Left lung (tissue), 10 donors: ENCODE data around the gene CISTR. TPM values are rescaled to one million over a fixed set of nuclear protein-coding genes. Genes with fewer than 3 reads are reported as not detected.

Source experiments
- ATAC-seq: fragments of 200-7000 bp; cut with Tn5 transposase; one replicate; pipeline ENCODE4 v1.9.1; 2020; ENCODE audit warnings: moderate library complexity
- DNase-seq, 4 donors: peaks; one replicate each; pipeline ENCODE4 v3.0.0-alpha.2; 2013 to 2020
- H3K27ac ChIP-seq, 2 donors: fragments of 200-600 bp; sonication (generic) in 1 of 2; one replicate each; pipeline versions ENCODE4 v1.5.0 to v1.8.0; 2020 to 2021
- H3K27me3 ChIP-seq, 2 donors: fragments of 200-600 bp; sonication (generic) in 1 of 2; one replicate each; pipeline versions ENCODE4 v1.5.0 to v1.8.0; 2020 to 2021
- H3K36me3 ChIP-seq, 2 donors: fragments of 200-600 bp; sonication (generic) in 1 of 2; one replicate each; pipeline versions ENCODE4 v1.5.0 to v1.8.0; 2020 to 2021
- H3K4me1 ChIP-seq, 2 donors: fragments of 200-600 bp; one replicate each; pipeline ENCODE4 v1.8.0; 2021
- H3K4me3 ChIP-seq, 2 donors: fragments of 200-600 bp; sonication (generic) in 1 of 2; one replicate each; pipeline versions ENCODE4 v1.5.0 to v1.8.0; 2020 to 2021; ENCODE audit warnings: mild to moderate bottlenecking in 1 of 2
- H3K9me3 ChIP-seq, 2 donors: fragments of 200-600 bp; sonication (generic) in 1 of 2; one replicate each; pipeline versions ENCODE4 v1.5.0 to v1.8.0; 2020 to 2021
- intact Hi-C, 2 donors: fragments of 100-400 bp; cut with DNase I; formaldehyde crosslinking; loops; one replicate each; pipeline versions ENCODE4 v1.11.2 to v1.14.2; 2022
- polyA plus RNA-seq, 6 donors: library from polyadenylated mRNA; unstranded; fragments of 120-200 nt; gene quantifications; one replicate each; pipeline ENCODE4 v1.2.1, GENCODE V29; 2013; ENCODE audit not compliant: insufficient read length in 6 of 6
- total RNA-seq, 2 donors: library from RNA; stranded (reverse); fragmentation: NEBNext Ultra II Directional; extraction: Animal tissue kit (Norgen Biotek cat#: 25700); gene quantifications; one replicate each; pipeline ENCODE4 v1.2.1, GENCODE V29; 2021
- TF ChIP-seq, protein P1 (sequence below), 2 donors: fragments of 200-600 bp; sonication (generic) in 1 of 2; IDR thresholded peaks; one replicate each; pipeline versions ENCODE4 v1.5.0 to v1.8.0; 2021; ENCODE audit warnings: antibody characterized with exemption in 2 of 2
- donor health status: DM: no; HTN: yes; CAD: no.
- donor health status: DM: no; HTN: no; CAD: no.

CISTR gene
- total and polyA plus RNA-seq, 8 donors, result not detected

DNA sequence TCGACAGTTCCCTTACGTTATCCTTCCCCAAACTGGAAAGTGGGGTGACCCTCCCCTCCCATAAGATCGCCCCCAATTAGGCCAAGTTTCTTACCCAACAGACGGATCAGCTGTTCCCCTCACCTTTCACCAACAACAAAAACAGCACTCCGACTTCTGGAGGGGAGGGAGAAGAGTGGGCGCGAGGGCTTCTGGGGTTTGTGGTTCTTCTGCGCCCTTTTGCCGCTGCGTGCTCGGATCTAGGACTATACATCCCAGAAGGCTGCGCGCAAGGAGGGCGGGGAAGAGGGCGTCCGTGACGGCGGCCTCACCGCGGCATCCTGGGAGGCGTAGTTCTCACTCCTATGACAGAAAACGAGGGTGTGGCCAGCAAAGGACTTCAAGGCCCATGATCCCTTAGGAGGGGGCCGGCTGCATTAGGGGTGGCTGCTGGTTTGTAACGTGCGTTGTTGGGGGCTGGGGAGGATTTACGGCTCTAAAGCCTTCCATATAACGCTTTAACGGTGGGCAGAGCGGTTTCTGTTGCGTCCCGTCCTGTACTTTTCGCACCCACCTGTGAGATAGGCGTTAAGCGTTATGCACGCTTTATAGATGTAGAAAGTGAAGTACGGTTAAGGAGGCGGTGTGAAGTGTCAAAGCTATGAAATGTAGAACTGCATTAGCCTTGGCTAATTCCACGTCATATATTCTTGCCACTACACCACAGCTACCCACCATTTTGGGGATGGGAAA is 24.3 kb downstream of the CISTR start, which contains the start of gene CALCOCO1:
TSS of gene CALCOCO1 (minus strand) at position 143 of the 732 bp plus-strand sequence. CDS start 2,210 bp downstream, outside the sequence.
- Histone ChIP-seq H3K4me1 (peaks cover 8 to 25% of the 10 kb centered on the region in 2 donors), H3K36me3 (peaks cover 0 to 26% of the 10 kb centered on the region in 2 donors), H3K27me3 (peaks cover 0 to 2% of the 10 kb centered on the region in 2 donors), H3K4me3 (peak within 1 kb of the TSS; percentile 67 to 76), H3K9me3 (no peaks in the 10 kb centered on the region), H3K27ac (peak within 1 kb of the TSS; percentile 73 to 79)
- peak; percentile 97 for ATAC-seq
- TF ChIP-seq, protein P1, sequence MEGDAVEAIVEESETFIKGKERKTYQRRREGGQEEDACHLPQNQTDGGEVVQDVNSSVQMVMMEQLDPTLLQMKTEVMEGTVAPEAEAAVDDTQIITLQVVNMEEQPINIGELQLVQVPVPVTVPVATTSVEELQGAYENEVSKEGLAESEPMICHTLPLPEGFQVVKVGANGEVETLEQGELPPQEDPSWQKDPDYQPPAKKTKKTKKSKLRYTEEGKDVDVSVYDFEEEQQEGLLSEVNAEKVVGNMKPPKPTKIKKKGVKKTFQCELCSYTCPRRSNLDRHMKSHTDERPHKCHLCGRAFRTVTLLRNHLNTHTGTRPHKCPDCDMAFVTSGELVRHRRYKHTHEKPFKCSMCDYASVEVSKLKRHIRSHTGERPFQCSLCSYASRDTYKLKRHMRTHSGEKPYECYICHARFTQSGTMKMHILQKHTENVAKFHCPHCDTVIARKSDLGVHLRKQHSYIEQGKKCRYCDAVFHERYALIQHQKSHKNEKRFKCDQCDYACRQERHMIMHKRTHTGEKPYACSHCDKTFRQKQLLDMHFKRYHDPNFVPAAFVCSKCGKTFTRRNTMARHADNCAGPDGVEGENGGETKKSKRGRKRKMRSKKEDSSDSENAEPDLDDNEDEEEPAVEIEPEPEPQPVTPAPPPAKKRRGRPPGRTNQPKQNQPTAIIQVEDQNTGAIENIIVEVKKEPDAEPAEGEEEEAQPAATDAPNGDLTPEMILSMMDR (IDR thresholded peaks at IDR 0.05), result no peak
- DNase-seq, result peak; percentile 97 to 99 (median 98)
- intact Hi-C loops, result no loop called here

- TF ChIP-seq, protein P1 (IDR thresholded peaks at IDR 0.05), result no peak
- peak; percentile 17 for ATAC-seq
Measured at GRCh38 chr12:53726946-53727309, 24.9 kb downstream of the CISTR start.

GRCh38 chr12:53726341-53726740 is 25.4 kb downstream of the CISTR start:
- H3K27me3 ChIP-seq, result no peaks in the 10 kb centered on the region
- ATAC-seq, result no peak
- no peaks in the 10 kb centered on the region for H3K9me3 ChIP-seq
- peak overlapping the region; percentile 67 to 76 for H3K4me3 ChIP-seq
- peaks cover 8 to 25% of the 10 kb centered on the region in 2 donors for H3K4me1 ChIP-seq
- peaks cover 6 to 37% of the 10 kb centered on the region in 2 donors for H3K36me3 ChIP-seq
- intact Hi-C loops, result no loop called here
- no peak for DNase-seq
- TF ChIP-seq, protein P1 (IDR thresholded peaks at IDR 0.05), result no peak
- H3K27ac ChIP-seq, result peak overlapping the region; percentile 7 to 79

More at GRCh38 chr12:53726946-53727309, 24.9 kb downstream of the CISTR start:
- no peaks in the 10 kb centered on the region for H3K27me3 ChIP-seq
- H3K4me3 ChIP-seq, result peak overlapping the region; percentile 67 to 76
- peak overlapping the region; percentile 24 to 79 for H3K27ac ChIP-seq
- peaks cover 4 to 31% of the 10 kb centered on the region in 2 donors for H3K36me3 ChIP-seq
- intact Hi-C loops, result no loop called here
- peaks cover 8 to 25% of the 10 kb centered on the region in 2 donors for H3K4me1 ChIP-seq
- no peaks in the 10 kb centered on the region for H3K9me3 ChIP-seq
- DNase-seq, result peak in 1 of 4 donors; percentile 46

DNA sequence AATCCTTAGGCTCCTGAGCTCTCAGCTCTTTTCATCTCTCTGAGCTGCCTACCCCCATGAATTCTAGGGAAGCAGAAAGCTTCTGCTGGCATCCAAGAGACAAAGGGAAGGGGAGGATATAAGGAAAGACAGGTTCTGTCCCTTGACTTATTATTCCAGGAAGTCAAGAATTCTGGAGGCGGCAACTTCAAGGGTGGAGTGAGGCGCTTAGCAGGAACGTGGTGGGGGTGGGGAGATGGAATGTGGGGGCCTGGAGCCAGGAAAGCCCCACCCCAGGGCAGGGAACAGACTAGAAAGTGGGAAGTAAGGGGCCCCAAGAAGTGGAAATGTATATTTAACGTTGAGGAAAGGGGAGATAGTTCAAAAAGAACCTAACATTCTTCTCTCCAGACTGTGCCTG is 26.0 kb downstream of the CISTR start:
- peak overlapping the region; percentile 7 to 79 for H3K27ac ChIP-seq
- ATAC-seq, result peak; percentile 3

More for the DNA sequence above, 26.0 kb downstream of the CISTR start:
- DNase-seq, result peak in 1 of 4 donors; percentile 50
- TF ChIP-seq, protein P1 (IDR thresholded peaks at IDR 0.05), result no peak
- intact Hi-C loops, result no loop called here
- peaks cover 6 to 42% of the 10 kb centered on the region in 2 donors for H3K36me3 ChIP-seq
- no peaks in the 10 kb centered on the region for H3K9me3 ChIP-seq
- no peaks in the 10 kb centered on the region for H3K27me3 ChIP-seq
- H3K4me1 ChIP-seq, result peaks cover 8 to 25% of the 10 kb centered on the region in 2 donors
- peak overlapping the region; percentile 67 to 76 for H3K4me3 ChIP-seq
